Measurements from ENCODE around the gene C5orf22.
"Not testable (repeated sequence)": the region's sequence is repeated elsewhere in the genome, so short reads cannot be mapped to it uniquely, and the experiment has no call there.

The C5orf22 gene

DNA sequence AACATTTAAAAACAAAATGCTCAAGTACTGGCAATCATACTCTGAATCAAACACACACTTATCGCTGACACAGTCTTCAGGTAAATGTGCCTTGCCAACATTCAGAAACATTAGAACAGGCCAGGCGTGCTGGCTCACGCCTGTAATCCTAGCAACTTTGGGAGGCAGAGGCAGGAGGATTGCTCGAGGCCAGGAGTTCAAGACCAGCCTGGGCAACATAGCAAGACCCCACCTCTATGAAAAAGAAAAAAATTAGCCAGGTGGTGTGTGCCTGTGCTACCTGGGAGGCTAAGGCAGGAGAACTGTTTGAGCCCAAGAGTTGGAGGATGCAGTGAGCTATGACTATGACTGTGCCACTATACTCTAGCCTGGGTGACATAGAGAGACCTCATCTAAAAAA is 20.8 kb upstream of the C5orf22 start:
- Histone ChIP-seq H3K36me3 (ENCODE audit: control insufficient read depth in 2 of 2, insufficient read depth in 2 of 2, low read length in 2 of 2) (peaks cover 45 to 53% of the 10 kb centered on the region in 2 donors), H3K9me3 (ENCODE audit: control insufficient read depth in 2 of 2, low read length in 2 of 2) (no peaks in the 10 kb centered on the region), H3K4me3 (ENCODE audit: low read length in 2 of 2) (no peak overlapping the region), H3K4me1 (ENCODE audit: control insufficient read depth, insufficient read depth, low read length) (no peaks in the 10 kb centered on the region), H3K27ac (ENCODE audit: low read length) (no peak overlapping the region), H3K27me3 (ENCODE audit: control insufficient read depth in 1 of 2, insufficient read depth in 2 of 2, low read length in 2 of 2) (no peaks in the 10 kb centered on the region), H3K9ac (ENCODE audit: low read length in 2 of 2) (no peak overlapping the region)

DNA sequence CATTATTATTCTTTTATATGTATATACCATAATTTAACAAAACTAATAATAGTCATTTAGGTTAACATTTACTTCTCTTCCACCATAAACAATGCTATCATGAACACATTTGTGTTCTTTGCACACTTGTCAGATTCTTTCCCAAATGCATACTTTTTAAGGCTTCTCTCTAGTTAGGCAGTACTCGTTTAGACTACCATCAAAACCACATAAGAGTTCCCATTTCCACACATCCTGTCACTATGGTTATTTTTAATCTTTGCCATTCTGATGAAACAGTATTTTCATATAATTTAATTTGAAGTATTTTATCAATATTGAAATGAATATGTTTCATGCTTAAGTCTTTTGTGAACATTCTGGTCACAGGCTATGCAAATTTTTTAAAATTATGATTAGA is 15.3 kb upstream of the C5orf22 start:
- no peak overlapping the region for H3K4me3 ChIP-seq (ENCODE audit: low read length in 2 of 2)
- H3K27me3 ChIP-seq (ENCODE audit: control insufficient read depth in 1 of 2, insufficient read depth in 2 of 2, low read length in 2 of 2): no peaks in the 10 kb centered on the region
- H3K36me3 ChIP-seq (ENCODE audit: control insufficient read depth in 2 of 2, insufficient read depth in 2 of 2, low read length in 2 of 2): peaks cover 26 to 27% of the 10 kb centered on the region in 2 donors

DNA sequence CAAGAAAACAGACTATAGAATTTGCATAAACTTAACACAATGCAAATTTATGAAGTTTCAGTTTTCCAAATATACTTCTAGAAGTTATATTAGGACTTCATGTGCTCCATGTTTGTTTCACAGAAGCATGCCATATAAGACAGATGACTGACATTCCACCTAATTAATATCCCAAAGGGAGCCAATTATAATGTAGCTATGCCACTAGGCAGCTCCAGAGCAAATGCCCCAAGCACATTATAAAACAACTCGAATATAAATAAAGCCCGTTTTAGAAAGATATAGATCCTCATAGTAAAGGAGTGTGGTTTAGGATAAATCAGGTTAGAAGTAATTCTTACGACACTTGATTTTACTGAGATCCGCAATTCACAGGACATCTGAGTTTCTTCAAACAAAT is 9.1 kb upstream of the C5orf22 start:
- H3K9ac ChIP-seq (ENCODE audit: low read length in 2 of 2): no peak overlapping the region
- no peak overlapping the region for H3K27ac ChIP-seq (ENCODE audit: low read length)
- no peaks in the 10 kb centered on the region for H3K27me3 ChIP-seq (ENCODE audit: control insufficient read depth in 1 of 2, insufficient read depth in 2 of 2, low read length in 2 of 2)
- H3K9me3 ChIP-seq (ENCODE audit: control insufficient read depth in 2 of 2, low read length in 2 of 2): no peaks in the 10 kb centered on the region
- H3K4me3 ChIP-seq (ENCODE audit: low read length in 2 of 2): no peak overlapping the region
- H3K36me3 ChIP-seq (ENCODE audit: control insufficient read depth in 2 of 2, insufficient read depth in 2 of 2, low read length in 2 of 2): peaks cover 28 to 46% of the 10 kb centered on the region in 2 donors
- no peaks in the 10 kb centered on the region for H3K4me1 ChIP-seq (ENCODE audit: control insufficient read depth, insufficient read depth, low read length)

More for the DNA sequence above, 15.3 kb upstream of the C5orf22 start:
- Histone ChIP-seq H3K27ac (ENCODE audit: low read length) (no peak overlapping the region), H3K4me1 (ENCODE audit: control insufficient read depth, insufficient read depth, low read length) (no peaks in the 10 kb centered on the region), H3K9me3 (ENCODE audit: control insufficient read depth in 2 of 2, low read length in 2 of 2) (no peaks in the 10 kb centered on the region), H3K9ac (ENCODE audit: low read length in 2 of 2) (no peak overlapping the region)

DNA sequence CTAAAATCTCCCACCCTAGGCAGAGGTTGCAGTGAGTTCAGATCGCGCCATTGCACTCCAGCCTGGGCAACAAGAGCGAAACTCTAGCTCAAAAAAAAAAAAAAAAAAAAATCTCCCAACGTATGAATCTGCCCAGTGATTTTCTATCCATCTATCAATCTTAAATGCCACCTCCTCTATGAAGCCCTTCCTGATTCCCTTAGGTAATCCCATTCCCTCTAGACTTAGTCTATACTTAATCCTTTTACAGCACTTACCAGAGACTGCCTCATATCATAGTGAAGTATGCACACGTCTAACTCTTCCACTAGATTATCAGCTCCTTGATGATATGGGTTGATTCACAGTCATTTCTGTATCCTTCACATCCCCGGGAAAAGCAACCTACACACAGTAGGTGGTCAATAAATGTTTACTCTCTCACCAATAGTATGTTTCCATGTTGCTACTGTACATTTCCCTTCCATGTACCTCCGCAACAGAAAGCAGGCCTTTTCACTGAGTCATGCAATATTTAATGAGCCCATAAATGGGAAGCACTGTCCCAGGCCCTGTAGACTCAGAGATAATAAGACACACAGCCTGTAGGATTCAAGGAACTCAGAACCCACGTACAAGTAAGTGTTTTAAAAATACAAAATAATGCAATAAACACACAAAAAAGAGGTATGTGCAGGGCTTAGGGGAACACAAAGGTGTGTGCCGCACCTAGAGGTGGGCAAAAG is 1.4 kb upstream of the C5orf22 start:
- H3K9me3 ChIP-seq (ENCODE audit: control insufficient read depth in 2 of 2, low read length in 2 of 2): no peaks in the 10 kb centered on the region
- peaks cover 24% of the 10 kb centered on the region for H3K4me1 ChIP-seq (ENCODE audit: control insufficient read depth, insufficient read depth, low read length)
- peak overlapping the region; percentile 68 to 83 for H3K9ac ChIP-seq (ENCODE audit: low read length in 2 of 2)
- H3K27ac ChIP-seq (ENCODE audit: low read length): no peak overlapping the region
- no peaks in the 10 kb centered on the region for H3K27me3 ChIP-seq (ENCODE audit: control insufficient read depth in 1 of 2, insufficient read depth in 2 of 2, low read length in 2 of 2)
- peak overlapping the region; percentile 98 to 99 for H3K4me3 ChIP-seq (ENCODE audit: low read length in 2 of 2)
- peaks cover 35 to 39% of the 10 kb centered on the region in 2 donors for H3K36me3 ChIP-seq (ENCODE audit: control insufficient read depth in 2 of 2, insufficient read depth in 2 of 2, low read length in 2 of 2)

DNA sequence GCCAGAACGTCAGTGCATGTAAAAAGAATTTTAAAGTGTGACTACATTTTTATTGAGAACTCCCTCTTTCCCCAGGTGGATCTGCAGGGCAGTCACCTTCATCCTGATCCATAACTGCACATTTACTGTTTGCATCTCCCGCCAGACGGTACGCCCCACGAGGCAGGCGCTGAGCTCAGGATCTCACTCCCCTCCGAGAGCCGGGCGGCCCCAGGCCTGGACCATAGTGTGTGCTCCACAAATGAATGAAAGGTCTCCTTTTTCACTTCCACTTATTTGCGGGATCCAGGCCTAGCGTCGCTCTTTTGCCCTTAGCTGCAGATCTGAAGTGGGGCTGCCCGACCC is 586 bp upstream of the C5orf22 start:
- peak overlapping the region; percentile 64 for H3K27ac ChIP-seq (ENCODE audit: low read length)
- H3K9ac ChIP-seq (ENCODE audit: low read length in 2 of 2): peak overlapping the region; percentile 83 to 89
- H3K36me3 ChIP-seq (ENCODE audit: control insufficient read depth in 2 of 2, insufficient read depth in 2 of 2, low read length in 2 of 2): peaks cover 30 to 34% of the 10 kb centered on the region in 2 donors

DNA sequence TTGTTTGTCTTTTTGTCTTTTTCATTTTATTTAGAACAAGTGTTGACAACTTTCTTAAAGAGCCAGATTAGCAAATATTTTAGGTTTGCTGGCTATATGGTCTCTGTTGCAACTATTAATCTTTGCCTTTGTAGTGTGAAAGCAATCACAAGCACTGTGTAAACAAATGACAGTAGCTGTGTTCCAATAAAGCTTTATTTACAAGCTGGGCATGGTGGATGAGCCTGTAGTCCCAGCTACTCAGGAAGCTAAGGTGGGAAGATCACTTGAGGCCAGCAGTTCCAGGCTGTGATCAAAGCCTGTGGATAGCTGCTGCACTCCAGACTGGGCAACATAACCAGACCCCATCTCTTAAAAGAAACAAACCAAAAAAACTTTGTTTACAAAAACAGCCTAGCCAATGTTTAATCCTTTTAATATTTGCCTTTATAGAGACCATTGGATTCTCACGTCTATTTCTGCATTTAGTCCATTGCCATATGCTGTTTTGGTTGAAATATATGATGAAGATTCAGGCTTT is 2.5 kb downstream of the C5orf22 start:
- Histone ChIP-seq H3K9me3 (ENCODE audit: control insufficient read depth in 2 of 2, low read length in 2 of 2) (no peaks in the 10 kb centered on the region), H3K27ac (ENCODE audit: low read length) (no peak overlapping the region), H3K36me3 (ENCODE audit: control insufficient read depth in 2 of 2, insufficient read depth in 2 of 2, low read length in 2 of 2) (peaks cover 14 to 22% of the 10 kb centered on the region in 2 donors), H3K27me3 (ENCODE audit: control insufficient read depth in 1 of 2, insufficient read depth in 2 of 2, low read length in 2 of 2) (no peaks in the 10 kb centered on the region), H3K9ac (ENCODE audit: low read length in 2 of 2) (no peak overlapping the region), H3K4me3 (ENCODE audit: low read length in 2 of 2) (no peak overlapping the region), H3K4me1 (ENCODE audit: control insufficient read depth, insufficient read depth, low read length) (peaks cover 24% of the 10 kb centered on the region)

More for the DNA sequence above, 586 bp upstream of the C5orf22 start:
- Histone ChIP-seq H3K27me3 (ENCODE audit: control insufficient read depth in 1 of 2, insufficient read depth in 2 of 2, low read length in 2 of 2) (no peaks in the 10 kb centered on the region), H3K4me1 (ENCODE audit: control insufficient read depth, insufficient read depth, low read length) (peaks cover 24% of the 10 kb centered on the region), H3K4me3 (ENCODE audit: low read length in 2 of 2) (peak overlapping the region; percentile 98 to 99), H3K9me3 (ENCODE audit: control insufficient read depth in 2 of 2, low read length in 2 of 2) (no peaks in the 10 kb centered on the region)

DNA sequence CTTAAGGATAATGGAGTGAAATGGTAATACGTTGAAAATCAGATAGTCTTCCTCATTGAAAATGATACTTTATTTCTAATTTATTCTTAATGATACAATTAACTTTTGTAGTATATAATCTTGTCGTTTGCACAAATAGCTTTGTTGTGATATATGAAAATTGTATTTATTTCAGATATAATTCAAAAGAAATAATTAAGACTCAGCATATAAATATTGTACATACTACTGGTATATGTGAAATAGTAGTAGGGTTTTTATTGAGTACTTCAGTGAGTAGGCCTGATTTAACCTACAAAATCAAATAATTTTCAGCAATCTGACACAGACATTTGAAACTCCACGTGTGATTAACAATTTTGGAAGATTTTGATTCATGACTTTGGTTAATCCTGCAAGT is 4.8 kb downstream of the C5orf22 start:
- Histone ChIP-seq H3K27ac (ENCODE audit: low read length) (no peak overlapping the region), H3K9ac (ENCODE audit: low read length in 2 of 2) (no peak overlapping the region), H3K27me3 (ENCODE audit: control insufficient read depth in 1 of 2, insufficient read depth in 2 of 2, low read length in 2 of 2) (no peaks in the 10 kb centered on the region), H3K36me3 (ENCODE audit: control insufficient read depth in 2 of 2, insufficient read depth in 2 of 2, low read length in 2 of 2) (peaks cover 31 to 33% of the 10 kb centered on the region in 2 donors), H3K4me1 (ENCODE audit: control insufficient read depth, insufficient read depth, low read length) (peaks cover 10% of the 10 kb centered on the region), H3K9me3 (ENCODE audit: control insufficient read depth in 2 of 2, low read length in 2 of 2) (no peaks in the 10 kb centered on the region), H3K4me3 (ENCODE audit: low read length in 2 of 2) (no peak overlapping the region)

DNA sequence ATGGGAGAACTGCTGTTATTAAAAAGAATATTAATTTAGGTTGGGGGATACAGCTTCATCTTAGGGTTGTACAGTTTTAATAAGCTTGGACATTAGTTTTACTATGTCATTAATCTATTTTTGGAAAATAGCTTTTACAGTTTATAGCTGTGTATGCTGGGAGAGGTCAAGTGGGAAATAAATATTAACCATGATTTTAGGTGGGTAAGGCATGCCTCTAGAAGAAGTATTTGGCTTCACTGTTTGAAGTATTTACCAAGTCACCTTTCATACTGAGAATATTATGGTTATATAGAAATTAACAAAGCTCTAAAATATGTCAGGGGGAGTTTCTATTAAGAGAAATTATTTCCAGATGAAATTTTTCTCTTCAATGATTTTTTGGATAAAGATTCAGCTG is 5.2 kb downstream of the C5orf22 start:
- Histone ChIP-seq H3K9ac (ENCODE audit: low read length in 2 of 2) (no peak overlapping the region), H3K9me3 (ENCODE audit: control insufficient read depth in 2 of 2, low read length in 2 of 2) (no peaks in the 10 kb centered on the region), H3K36me3 (ENCODE audit: control insufficient read depth in 2 of 2, insufficient read depth in 2 of 2, low read length in 2 of 2) (peaks cover 31 to 33% of the 10 kb centered on the region in 2 donors)

DNA sequence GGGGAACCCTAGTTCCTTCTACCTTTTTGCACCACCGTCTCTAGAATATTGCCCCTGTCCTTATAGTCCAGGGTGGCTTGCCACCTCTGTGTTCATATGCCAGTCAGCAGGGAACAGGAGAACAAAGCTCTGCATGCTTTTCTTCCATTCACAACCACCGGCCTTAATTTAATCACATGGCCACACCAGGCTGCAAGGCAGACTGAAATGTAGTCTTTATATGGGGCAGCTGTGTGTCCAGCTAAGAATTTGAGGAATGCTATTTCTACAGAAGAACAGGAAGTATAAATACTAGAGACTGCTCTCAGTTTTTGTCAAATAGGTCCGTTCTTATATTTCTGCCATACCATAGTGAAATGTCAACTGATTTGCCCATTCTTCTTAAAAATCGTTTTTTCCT is 5.8 kb downstream of the C5orf22 start:
- Histone ChIP-seq H3K4me1 (ENCODE audit: control insufficient read depth, insufficient read depth, low read length) (peaks cover 7% of the 10 kb centered on the region), H3K4me3 (ENCODE audit: low read length in 2 of 2) (no peak overlapping the region), H3K9ac (ENCODE audit: low read length in 2 of 2) (no peak overlapping the region), H3K36me3 (ENCODE audit: control insufficient read depth in 2 of 2, insufficient read depth in 2 of 2, low read length in 2 of 2) (peaks cover 31 to 33% of the 10 kb centered on the region in 2 donors), H3K9me3 (ENCODE audit: control insufficient read depth in 2 of 2, low read length in 2 of 2) (no peaks in the 10 kb centered on the region), H3K27ac (ENCODE audit: low read length) (no peak overlapping the region), H3K27me3 (ENCODE audit: control insufficient read depth in 1 of 2, insufficient read depth in 2 of 2, low read length in 2 of 2) (no peaks in the 10 kb centered on the region)

More for the DNA sequence above, 5.2 kb downstream of the C5orf22 start:
- Histone ChIP-seq H3K27ac (ENCODE audit: low read length) (no peak overlapping the region), H3K4me3 (ENCODE audit: low read length in 2 of 2) (no peak overlapping the region), H3K27me3 (ENCODE audit: control insufficient read depth in 1 of 2, insufficient read depth in 2 of 2, low read length in 2 of 2) (no peaks in the 10 kb centered on the region), H3K4me1 (ENCODE audit: control insufficient read depth, insufficient read depth, low read length) (peaks cover 10% of the 10 kb centered on the region)

DNA sequence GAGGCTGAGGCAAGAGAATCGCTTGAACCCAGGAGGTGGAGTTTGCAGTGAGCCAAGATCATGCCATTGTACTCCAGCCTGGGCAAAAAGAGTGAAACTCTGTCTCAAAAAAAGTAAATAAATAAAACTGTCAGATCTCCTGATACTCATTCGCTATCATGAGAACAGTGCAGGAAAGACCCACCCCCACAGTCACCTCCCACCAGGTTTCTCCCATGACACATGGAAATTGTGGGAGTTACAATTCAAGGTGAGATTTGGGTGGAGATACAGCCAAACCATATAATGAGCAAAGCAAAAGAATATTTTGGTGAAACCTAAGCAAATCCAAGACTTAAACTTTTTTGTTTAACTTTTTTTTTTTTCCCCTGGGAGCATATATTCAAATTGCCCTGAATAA is 17.0 kb downstream of the C5orf22 start:
- H3K36me3 ChIP-seq (ENCODE audit: control insufficient read depth in 2 of 2, insufficient read depth in 2 of 2, low read length in 2 of 2): peaks cover 20 to 27% of the 10 kb centered on the region in 2 donors
- not testable (repeated sequence) for H3K4me3 ChIP-seq (ENCODE audit: low read length in 2 of 2); H3K9ac ChIP-seq (ENCODE audit: low read length in 2 of 2); H3K27me3 ChIP-seq (ENCODE audit: control insufficient read depth in 1 of 2, insufficient read depth in 2 of 2, low read length in 2 of 2); H3K9me3 ChIP-seq (ENCODE audit: control insufficient read depth in 2 of 2, low read length in 2 of 2); H3K4me1 ChIP-seq (ENCODE audit: control insufficient read depth, insufficient read depth, low read length); H3K27ac ChIP-seq (ENCODE audit: low read length)

DNA sequence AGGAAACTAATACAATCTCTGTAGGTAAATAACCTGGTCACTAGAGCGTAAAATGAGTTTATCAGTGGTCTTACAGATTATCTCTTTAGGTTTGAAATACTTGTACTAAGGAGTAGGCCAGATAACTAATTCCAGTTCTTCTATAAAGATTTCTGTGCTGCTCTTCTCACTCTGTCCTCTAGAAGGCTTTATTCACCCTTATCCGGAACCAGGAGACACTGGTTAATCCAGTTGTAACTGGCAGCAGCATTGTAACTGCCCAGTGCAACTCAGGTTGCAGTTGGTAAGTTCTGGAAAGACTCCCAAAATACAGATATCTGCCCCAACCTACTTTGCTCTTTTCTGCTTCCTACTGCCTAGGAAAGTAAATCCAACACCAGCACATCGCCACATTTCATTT is 19.8 kb downstream of the C5orf22 start:
- H3K27ac ChIP-seq (ENCODE audit: low read length): no peak overlapping the region
- H3K27me3 ChIP-seq (ENCODE audit: control insufficient read depth in 1 of 2, insufficient read depth in 2 of 2, low read length in 2 of 2): no peaks in the 10 kb centered on the region
- H3K9ac ChIP-seq (ENCODE audit: low read length in 2 of 2): no peak overlapping the region
- no peaks in the 10 kb centered on the region for H3K9me3 ChIP-seq (ENCODE audit: control insufficient read depth in 2 of 2, low read length in 2 of 2)
- H3K36me3 ChIP-seq (ENCODE audit: control insufficient read depth in 2 of 2, insufficient read depth in 2 of 2, low read length in 2 of 2): peaks cover 25 to 33% of the 10 kb centered on the region in 2 donors
- no peaks in the 10 kb centered on the region for H3K4me1 ChIP-seq (ENCODE audit: control insufficient read depth, insufficient read depth, low read length)
- no peak overlapping the region for H3K4me3 ChIP-seq (ENCODE audit: low read length in 2 of 2)
